ENCODE measurements around the gene PITPNC1. TPM values are rescaled to one million over a fixed set of nuclear protein-coding genes. Genes with fewer than 3 reads are reported as not detected.

The PITPNC1 gene
- total RNA-seq, 1 experiment from 2014 or later, result 37.5 TPM

DNA sequence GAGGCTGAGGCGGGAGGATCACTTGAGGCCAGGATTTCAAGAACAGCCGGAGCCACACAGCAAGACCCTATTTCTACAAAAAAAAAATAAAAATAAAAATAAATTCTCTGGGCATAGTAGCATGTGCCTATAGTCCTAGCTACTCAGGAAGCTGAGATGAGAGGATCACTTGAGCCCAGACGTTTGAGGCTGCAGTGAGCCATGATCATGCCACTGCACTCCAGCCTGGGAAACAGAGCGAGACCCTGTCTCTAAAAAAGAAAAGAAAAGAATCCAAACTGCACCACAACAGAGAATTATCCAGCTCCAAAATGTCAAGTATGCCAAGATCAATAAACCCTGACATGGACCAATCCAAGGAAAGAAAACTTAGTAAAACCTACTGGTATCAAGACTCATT, 261.8 kb downstream of the PITPNC1 start:
- H3K14ac ChIP-seq (ENCODE audit: insufficient read depth, low read length), result no peak overlapping the region
- Mint-ChIP-seq H3K4me3 (no peak overlapping the region), H3K36me3 (ENCODE audit: insufficient read depth in 1 of 3, low read depth in 3 of 3) (peaks cover 0 to 6% (median 4%) of the 10 kb centered on the region in 3 experiments; a peak in 4 of 7 replicates), H3K27me3 (ENCODE audit: low read depth) (no peaks in the 10 kb centered on the region), H3K4me1 (peaks cover 11 to 14% of the 10 kb centered on the region in 2 experiments), H3K27ac (peak overlapping the region in 1 of 3 experiments; percentile 6; a peak in 1 of 7 replicates), H3K9me3 (no peaks in the 10 kb centered on the region)
- no peak overlapping the region for H4K91ac ChIP-seq (ENCODE audit: insufficient read length, low read depth, low read length)
- no peak overlapping the region for H3K4ac ChIP-seq (ENCODE audit: low read depth, low read length)
- DNase-seq, result no peak
- H2AFZ ChIP-seq (ENCODE audit: low read length), result no peak overlapping the region
- no peaks in the 10 kb centered on the region for H3K79me1 ChIP-seq (ENCODE audit: insufficient read depth, low read depth, low read length, poor library complexity, severe bottlenecking)
- no peaks in the 10 kb centered on the region; the same call in 1 of the 2 replicates for H3K4me1 ChIP-seq (ENCODE audit: insufficient read depth, low read length)
- TF ChIP-seq, protein P1, sequence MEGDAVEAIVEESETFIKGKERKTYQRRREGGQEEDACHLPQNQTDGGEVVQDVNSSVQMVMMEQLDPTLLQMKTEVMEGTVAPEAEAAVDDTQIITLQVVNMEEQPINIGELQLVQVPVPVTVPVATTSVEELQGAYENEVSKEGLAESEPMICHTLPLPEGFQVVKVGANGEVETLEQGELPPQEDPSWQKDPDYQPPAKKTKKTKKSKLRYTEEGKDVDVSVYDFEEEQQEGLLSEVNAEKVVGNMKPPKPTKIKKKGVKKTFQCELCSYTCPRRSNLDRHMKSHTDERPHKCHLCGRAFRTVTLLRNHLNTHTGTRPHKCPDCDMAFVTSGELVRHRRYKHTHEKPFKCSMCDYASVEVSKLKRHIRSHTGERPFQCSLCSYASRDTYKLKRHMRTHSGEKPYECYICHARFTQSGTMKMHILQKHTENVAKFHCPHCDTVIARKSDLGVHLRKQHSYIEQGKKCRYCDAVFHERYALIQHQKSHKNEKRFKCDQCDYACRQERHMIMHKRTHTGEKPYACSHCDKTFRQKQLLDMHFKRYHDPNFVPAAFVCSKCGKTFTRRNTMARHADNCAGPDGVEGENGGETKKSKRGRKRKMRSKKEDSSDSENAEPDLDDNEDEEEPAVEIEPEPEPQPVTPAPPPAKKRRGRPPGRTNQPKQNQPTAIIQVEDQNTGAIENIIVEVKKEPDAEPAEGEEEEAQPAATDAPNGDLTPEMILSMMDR (conservative IDR thresholded peaks at IDR 0.05), result no peak
- H2BK20ac ChIP-seq (ENCODE audit: low read depth, low read length, poor library complexity, severe bottlenecking), result no peak overlapping the region
- H3K23ac ChIP-seq (ENCODE audit: insufficient read length, low read depth, low read length), result no peak overlapping the region
- no peak overlapping the region for H3K27ac ChIP-seq (ENCODE audit: insufficient read length, low read depth, low read length)
- WGBS (ENCODE audit: extremely low coverage, insufficient read length, low lambda C conversion rate), result no CpG with 5 or more reads among the region's 4 CpGs
- H2BK12ac ChIP-seq (ENCODE audit: insufficient read length, low read depth, low read length), result no peak overlapping the region
- no peak overlapping the region for H2AK5ac ChIP-seq (ENCODE audit: insufficient read length, low read length)
- H3K23me2 ChIP-seq (ENCODE audit: insufficient read length, low read depth, low read length, poor library complexity, severe bottlenecking), result no peaks in the 10 kb centered on the region
- H2BK15ac ChIP-seq (ENCODE audit: low read depth, low read length), result no peak overlapping the region
- no peak overlapping the region for H3K9ac ChIP-seq (ENCODE audit: extremely low read depth, insufficient read length, low read length)
- no peak overlapping the region for H3T11ph ChIP-seq (ENCODE audit: low read length)
- no peak overlapping the region for H3K56ac ChIP-seq (ENCODE audit: insufficient read length, low read depth, low read length)
- no peak overlapping the region for H3K4me2 ChIP-seq (ENCODE audit: insufficient read depth, insufficient read length, low read length)
- no peak overlapping the region for H3K18ac ChIP-seq (ENCODE audit: insufficient read length, low read depth, low read length)
- H3K79me2 ChIP-seq (ENCODE audit: insufficient read depth, low read length), result no peaks in the 10 kb centered on the region
- H4K8ac ChIP-seq (replicated peaks; ENCODE audit: insufficient read length, low read depth, low read length), result no peak overlapping the region
- H4K20me1 ChIP-seq (ENCODE audit: control insufficient read depth, insufficient read depth, insufficient read length), result no peaks in the 10 kb centered on the region
- H3K9me3 ChIP-seq (ENCODE audit: control insufficient read depth, low read depth, low read length), result no peaks in the 10 kb centered on the region
- no peak overlapping the region for H2BK120ac ChIP-seq (ENCODE audit: low read depth, low read length, poor library complexity, severe bottlenecking)
- no peaks in the 10 kb centered on the region for H3K27me3 ChIP-seq (ENCODE audit: insufficient read depth, low read length)
- H2BK5ac ChIP-seq (ENCODE audit: insufficient read length, low read length), result no peak overlapping the region
- no peak overlapping the region for H4K5ac ChIP-seq (ENCODE audit: insufficient read length, low read depth, low read length)

Measured in H9 (cell line).